ENCODE data around the gene PHLDA3.

PHLDA3 gene

GRCh38 chr1:201422026-201422425, 47.0 kb downstream of the PHLDA3 start:
- H3K9me3 Mint-ChIP-seq = no peaks in the 10 kb centered on the region
- peaks cover 4% of the 10 kb centered on the region for H3K36me3 Mint-ChIP-seq (ENCODE audit: low read depth)
- H3K4me3 Mint-ChIP-seq = peak overlapping the region in 2 of 3 experiments; percentile 84 to 87
- no peak for TF ChIP-seq CTCF (IDR thresholded peaks at IDR 0.05; ENCODE audit: unreplicated experiment in 3 of 3)
- peak overlapping the region; percentile 41 to 83 (median 54) for H3K27ac Mint-ChIP-seq
- peaks cover 10% of the 10 kb centered on the region for H3K27me3 Mint-ChIP-seq (ENCODE audit: low read depth)
- peaks cover 49% of the 10 kb centered on the region for H3K4me1 Mint-ChIP-seq

GRCh38 chr1:201421041-201421440, 47.9 kb downstream of the PHLDA3 start:
- H3K4me3 Mint-ChIP-seq = peak overlapping the region; percentile 72 to 87 (median 84)
- no peak for TF ChIP-seq CTCF (IDR thresholded peaks at IDR 0.05; ENCODE audit: unreplicated experiment in 3 of 3)
- peaks cover 4% of the 10 kb centered on the region for H3K36me3 Mint-ChIP-seq (ENCODE audit: low read depth)
- peak overlapping the region; percentile 41 to 83 (median 54) for H3K27ac Mint-ChIP-seq
- peaks cover 56% of the 10 kb centered on the region for H3K4me1 Mint-ChIP-seq
- H3K27me3 Mint-ChIP-seq (ENCODE audit: low read depth) = peaks cover 13% of the 10 kb centered on the region
- no peaks in the 10 kb centered on the region for H3K9me3 Mint-ChIP-seq

GRCh38 chr1:201420608-201421002, 48.4 kb downstream of the PHLDA3 start:
- Mint-ChIP-seq H3K36me3 (ENCODE audit: low read depth) (peaks cover 4% of the 10 kb centered on the region), H3K27ac (peak overlapping the region; percentile 41 to 83 (median 54)), H3K4me3 (peak overlapping the region; percentile 72 to 87 (median 84)), H3K4me1 (peaks cover 59% of the 10 kb centered on the region), H3K27me3 (ENCODE audit: low read depth) (peaks cover 13% of the 10 kb centered on the region), H3K9me3 (no peaks in the 10 kb centered on the region)
- no peak for TF ChIP-seq CTCF (IDR thresholded peaks at IDR 0.05; ENCODE audit: unreplicated experiment in 3 of 3)

GRCh38 chr1:201419746-201420607, 49.0 kb downstream of the PHLDA3 start:
- H3K4me1 Mint-ChIP-seq = peaks cover 61% of the 10 kb centered on the region
- H3K27ac Mint-ChIP-seq = peak overlapping the region; percentile 41 to 83 (median 54)
- peak overlapping the region; percentile 72 to 87 (median 84) for H3K4me3 Mint-ChIP-seq
- H3K9me3 Mint-ChIP-seq = no peaks in the 10 kb centered on the region
- no peak for TF ChIP-seq CTCF (IDR thresholded peaks at IDR 0.05; ENCODE audit: unreplicated experiment in 3 of 3)
- H3K36me3 Mint-ChIP-seq (ENCODE audit: low read depth) = no peaks in the 10 kb centered on the region
- peaks cover 13% of the 10 kb centered on the region for H3K27me3 Mint-ChIP-seq (ENCODE audit: low read depth)

GRCh38 chr1:201419256-201419655, 49.7 kb downstream of the PHLDA3 start:
- Mint-ChIP-seq H3K9me3 (no peaks in the 10 kb centered on the region), H3K4me3 (peak overlapping the region; percentile 69 to 87 (median 84)), H3K36me3 (ENCODE audit: low read depth) (no peaks in the 10 kb centered on the region), H3K27ac (peak overlapping the region; percentile 41 to 83 (median 54)), H3K27me3 (ENCODE audit: low read depth) (peaks cover 10% of the 10 kb centered on the region), H3K4me1 (peaks cover 65% of the 10 kb centered on the region)
- no peak for TF ChIP-seq CTCF (IDR thresholded peaks at IDR 0.05; ENCODE audit: unreplicated experiment in 3 of 3)
